ENCODE results near the gene SUN3. TPM values are rescaled to one million over a fixed set of nuclear protein-coding genes. Genes with fewer than 3 reads are reported as not detected.

The SUN3 gene
- total and polyA plus RNA-seq, 2 of the 4 experiments (the other 2 are of a cell fraction), result not detected

GRCh38 chr7:48035301-48035966, 6.5 kb upstream of the SUN3 start, which contains the start of gene C7orf57:
Gene C7orf57 (plus strand): TSS chr7:48035543. CDS start chr7:48036309, 766 bp downstream.
- Histone ChIP-seq H3K9me1 (ENCODE audit: insufficient read depth, low read length) (no peaks in the 10 kb centered on the region), H3K4me1 (ENCODE audit: control insufficient read depth, insufficient read depth, low read length) (no peaks in the 10 kb centered on the region), H3K4me2 (ENCODE audit: low read depth, low read length) (peak within 1 kb of the TSS; percentile 54), H2AK9ac (replicated peaks; ENCODE audit: low read depth, low read length, poor library complexity) (no peak within 1 kb of the TSS), H3K56ac (ENCODE audit: extremely low read depth, insufficient read depth, low read length) (no peak within 1 kb of the TSS), H3K4me3 (ENCODE audit: insufficient read depth, low read depth, low read length) (peak within 1 kb of the TSS; percentile 33), H3K79me1 (ENCODE audit: low read depth in 1 of 2, low read length in 2 of 2) (no peaks in the 10 kb centered on the region), H2BK120ac (ENCODE audit: low read depth, low read length) (no peak within 1 kb of the TSS), H3K9ac (ENCODE audit: low read depth, low read length) (no peak within 1 kb of the TSS), H4K20me1 (ENCODE audit: insufficient read depth, low read length) (no peaks in the 10 kb centered on the region), H2BK15ac (ENCODE audit: low read depth, low read length) (no peak within 1 kb of the TSS), H3K9me3 (ENCODE audit: control insufficient read depth, insufficient read depth, low read length) (no peaks in the 10 kb centered on the region), H4K8ac (ENCODE audit: low read depth in 2 of 2, low read length in 2 of 2) (no peak within 1 kb of the TSS), H2BK20ac (ENCODE audit: low read depth, low read length) (no peak within 1 kb of the TSS), H4K91ac (ENCODE audit: insufficient read depth, low read depth, low read length) (no peak within 1 kb of the TSS), H3K27ac (ENCODE audit: insufficient read depth, low read length) (no peak within 1 kb of the TSS), H3K18ac (ENCODE audit: low read depth, low read length) (no peak within 1 kb of the TSS), H2AK5ac (ENCODE audit: low read depth, low read length) (no peak within 1 kb of the TSS), H3K27me3 (ENCODE audit: control insufficient read depth, insufficient read depth, low read length) (peaks cover 18% of the 10 kb centered on the region), H3K4ac (ENCODE audit: low read depth, low read length) (no peak within 1 kb of the TSS), H3K14ac (replicated peaks; ENCODE audit: low read depth, low read length) (no peak within 1 kb of the TSS), H2BK5ac (ENCODE audit: low read depth, low read length, poor library complexity, severe bottlenecking) (no peak within 1 kb of the TSS), H3K36me3 (ENCODE audit: control insufficient read depth, insufficient read depth, low read length) (no peaks in the 10 kb centered on the region), H2AFZ (replicated peaks; ENCODE audit: low read length, poor library complexity) (peak within 1 kb of the TSS; percentile 93), H4K5ac (ENCODE audit: low read depth, low read length) (no peak within 1 kb of the TSS), H3K23ac (ENCODE audit: low read depth, low read length) (no peak within 1 kb of the TSS)
- DNase-seq, result peak; percentile 77
- intact Hi-C loops (cut with micrococcal nuclease) (loop anchor here (2.0 to 5.0 kb wide), 2 partner anchors 53 to 77 kb away; partner anchors contain the start of gene UPP1), dilution Hi-C loops (cut with HindIII; ENCODE audit: low sequenced_read_pairs, unreplicated experiment) (no loop called here), in situ Hi-C loops (cut with MboI; ENCODE audit: low sequenced_read_pairs) (no loop called here)
- CTCF ChIA-PET, result no interaction called here
- POLR2A ChIA-PET (ENCODE audit: unreplicated experiment), result no interaction called here
- TF ChIP-seq ELK1 (IDR thresholded peaks at IDR 0.05; ENCODE audit: borderline replicate concordance, low read depth, low read length) (no peak), MAZ (IDR thresholded peaks at IDR 0.05; ENCODE audit: borderline replicate concordance, low read depth, low read length) (no peak), BHLHE40 (IDR thresholded peaks at IDR 0.05; ENCODE audit: low read depth, low read length) (no peak), MAFK (IDR thresholded peaks at IDR 0.05; ENCODE audit: low read depth, low read length) (no peak), POLR2A (IDR thresholded peaks at IDR 0.05; ENCODE audit: low read depth, low read length) (no peak), CHD1 (IDR thresholded peaks at IDR 0.05; ENCODE audit: low read depth, low read length) (no peak), SMC3 (IDR thresholded peaks at IDR 0.05; ENCODE audit: low read depth, low read length) (no peak; the same call in 1 of the 2 replicates), RFX5 (IDR thresholded peaks at IDR 0.05; ENCODE audit: low read depth, low read length) (no peak), CTCF (conservative IDR thresholded peaks at IDR 0.05; ENCODE audit: low read depth, low read length) (peak; percentile 27; the same call in 1 of the 2 replicates), RAD21 (IDR thresholded peaks at IDR 0.05; ENCODE audit: low read length) (no peak), CEBPB (IDR thresholded peaks at IDR 0.05; ENCODE audit: low read depth, low read length) (no peak), USF2 (IDR thresholded peaks at IDR 0.05; ENCODE audit: low read depth, low read length) (0 out of 2 replicates have a peak, but pooled peaks have one; percentile 4), MXI1 (IDR thresholded peaks at IDR 0.05; ENCODE audit: borderline replicate concordance, low read depth, low read length) (no peak), FOS (IDR thresholded peaks at IDR 0.05; ENCODE audit: low read depth, low read length) (peak; percentile 61; the same call in 1 of the 2 replicates), NFE2L2 (IDR thresholded peaks at IDR 0.05; ENCODE audit: low read depth, low read length) (no peak), RCOR1 (IDR thresholded peaks at IDR 0.05; ENCODE audit: insufficient replicate concordance, low read length) (no peak)
- BruUV-seq (replicated peaks), result no TSS peak
- peak; percentile 100 for ATAC-seq (ENCODE audit: low read depth)
- 4% methylated on average over 35 of the region's 62 CpGs; no CpG with 5 or more reads in 1 of the 2 experiments for WGBS, 2 experiments (ENCODE audit: extremely low coverage in 2 of 2, insufficient read length in 1 of 2)
